ENCODE measurements around the gene ENO4.

GRCh38 chr10:116811691-116812090, 37.6 kb upstream of the ENO4 start:
- TF ChIP-seq CREM (CRISPR knock-in tag; IDR thresholded peaks at IDR 0.05) (no peak), ATF6 (CRISPR knock-in tag; IDR thresholded peaks at IDR 0.05) (no peak)

Data from WTC11 (cell line).